K562 (cell line): ENCODE results near the gene DIPK1B. TPM values are rescaled to one million over a fixed set of nuclear protein-coding genes. Genes with fewer than 3 reads are reported as not detected.

Source experiments
- ARID4B ChIP-seq: sonication (generic); formaldehyde crosslinking; IDR thresholded peaks from 2 replicates; pipeline ENCODE4 v1.8.0; 2022; ENCODE audit warnings: mild to moderate bottlenecking, missing genetic modification reagents
- L3MBTL2 ChIP-seq: fragments of 450-650 bp; IDR thresholded peaks from 2 replicates; pipeline ENCODE4 v1.6.1; 2016; ENCODE audit warnings: mild to moderate bottlenecking, moderate library complexity
- MGA ChIP-seq: fragments of 450-650 bp; IDR thresholded peaks from 2 replicates; pipeline ENCODE4 v1.6.1; 2016; ENCODE audit warnings: mild to moderate bottlenecking, moderate library complexity
- POLR3G ChIP-seq: IDR thresholded peaks from 2 replicates; pipeline ENCODE4 v1.6.1; 2011; ENCODE audit not compliant: insufficient read length, insufficient replicate concordance; ENCODE audit errors: extremely low read depth
- RBM14 ChIP-seq: fragments of 200-400 bp; formaldehyde crosslinking; IDR thresholded peaks from 2 replicates; pipeline ENCODE4 v1.6.1; 2018; ENCODE audit warnings: low read depth, mild to moderate bottlenecking, low read length, moderate library complexity, borderline replicate concordance; ENCODE audit not compliant: insufficient read depth
- SOX6 ChIP-seq: fragments of 450-650 bp; IDR thresholded peaks from 2 replicates; pipeline ENCODE4 v1.6.1; 2014; ENCODE audit warnings: mild to moderate bottlenecking
- ZNF589 ChIP-seq: fragments of 200-800 bp; sonication (Bioruptor generic); IDR thresholded peaks from 2 replicates; pipeline ENCODE4 v1.6.1; 2016; ENCODE audit warnings: low read depth, missing genetic modification characterization, missing compliant biosample characterization
- polyA plus RNA-seq, 8 experiments: library from polyadenylated mRNA; depleted of rRNA in 4 of 8; stranded (reverse) in 5 of 8; unstranded in 3 of 8; fragments of >200 nt; fragmentation: Nextera tagmentation in 2 of 8; fragmentation: Illumina TruSeq in 1 of 8; extraction: Ambion mirVana in 2 of 8; extraction: Trizol in 1 of 8; gene quantifications; 2 replicates each; pipeline versions ENCODE4 v1.2.1 to v1.2.3, GENCODE V29; 2011 to 2014; ENCODE audit warnings: inconsistent platforms in 1 of 8, missing spikeins in 1 of 8
- total RNA-seq, 7 experiments: library from RNA; depleted of rRNA in 6 of 7; stranded (reverse); fragments of >200 nt in 6 of 7; fragmentation: Illumina TruSeq in 2 of 7; extraction: Trizol in 2 of 7; gene quantifications; 2 replicates each; pipeline versions ENCODE4 v1.2.1 to v1.2.3, GENCODE V29; 2011 to 2021; ENCODE audit warnings: low replicate concordance in 1 of 7
- TF ChIP-seq, protein P1 (sequence below): fragments of 200-400 bp; formaldehyde crosslinking; IDR thresholded peaks from 2 replicates; pipeline ENCODE4 v1.6.1; 2017; ENCODE audit warnings: mild to moderate bottlenecking, low read depth, low read length, moderate library complexity

The DIPK1B gene
- total and polyA plus RNA-seq, 9 of the 15 experiments (the other 6 are each of a cell fraction or from before 2014, with no cell fraction given) = 0.08 to 22.3 (median 5.9) TPM

- TF ChIP-seq RBM14 (no peak), SOX6 (no peak), MGA (no peak), ZNF589 (CRISPR knock-in tag) (no peak), POLR3G (no peak), ARID4B (peak; percentile 58; the same call in 1 of the 2 replicates), L3MBTL2 (no peak)
- TF ChIP-seq, protein P1, sequence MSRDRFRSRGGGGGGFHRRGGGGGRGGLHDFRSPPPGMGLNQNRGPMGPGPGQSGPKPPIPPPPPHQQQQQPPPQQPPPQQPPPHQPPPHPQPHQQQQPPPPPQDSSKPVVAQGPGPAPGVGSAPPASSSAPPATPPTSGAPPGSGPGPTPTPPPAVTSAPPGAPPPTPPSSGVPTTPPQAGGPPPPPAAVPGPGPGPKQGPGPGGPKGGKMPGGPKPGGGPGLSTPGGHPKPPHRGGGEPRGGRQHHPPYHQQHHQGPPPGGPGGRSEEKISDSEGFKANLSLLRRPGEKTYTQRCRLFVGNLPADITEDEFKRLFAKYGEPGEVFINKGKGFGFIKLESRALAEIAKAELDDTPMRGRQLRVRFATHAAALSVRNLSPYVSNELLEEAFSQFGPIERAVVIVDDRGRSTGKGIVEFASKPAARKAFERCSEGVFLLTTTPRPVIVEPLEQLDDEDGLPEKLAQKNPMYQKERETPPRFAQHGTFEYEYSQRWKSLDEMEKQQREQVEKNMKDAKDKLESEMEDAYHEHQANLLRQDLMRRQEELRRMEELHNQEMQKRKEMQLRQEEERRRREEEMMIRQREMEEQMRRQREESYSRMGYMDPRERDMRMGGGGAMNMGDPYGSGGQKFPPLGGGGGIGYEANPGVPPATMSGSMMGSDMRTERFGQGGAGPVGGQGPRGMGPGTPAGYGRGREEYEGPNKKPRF = no peak
Observed at GRCh38 chr9:136671646-136672430, 40.5 kb upstream of the DIPK1B start (continued).
